ENCODE measurements around the gene PREPL.

- TF ChIP-seq CTCF (IDR thresholded peaks at IDR 0.05; ENCODE audit: low read length) (no peak), EZH2 (IDR thresholded peaks at IDR 0.05; ENCODE audit: borderline replicate concordance, low read length) (no peak)
These were observed 8.1 kb upstream of the PREPL start for GRCh38 chr2:44369392-44369791.

Data from OCI-LY1 (cell line).